RPMI7951 (cell line): ENCODE measurements around the gene SYTL2. TPM values are rescaled to one million over a fixed set of nuclear protein-coding genes. Genes with fewer than 3 reads are reported as not detected.
A peak's percentile ranks its signal among the peaks of the same experiment; 100 is the strongest.

Source experiments
- DNase-seq: peaks from one replicate; pipeline ENCODE4 v3.0.0-alpha.2; 2012; ENCODE audit warnings: low read depth
- total RNA-seq: library from RNA; depleted of rRNA; stranded (reverse); fragments of >200 nt; shearing (Covaris generic); gene quantifications from 2 replicates; pipeline ENCODE4 v1.2.3, GENCODE V29; 2014

SYTL2 gene
- total RNA-seq, 1 experiment from 2014 or later: 66.0 TPM

GRCh38 chr11:85732965-85733364 is 78.0 kb downstream of the SYTL2 start:
- no peak for DNase-seq

- no peak for DNase-seq
Observed at GRCh38 chr11:85726381-85726780, 84.6 kb downstream of the SYTL2 start.

GRCh38 chr11:85725510-85726258 is 85.3 kb downstream of the SYTL2 start:
- DNase-seq: peak; percentile 96

GRCh38 chr11:85724748-85725465 is 86.0 kb downstream of the SYTL2 start:
- no peak for DNase-seq

GRCh38 chr11:85723088-85723487 is 87.9 kb downstream of the SYTL2 start:
- DNase-seq: no peak

GRCh38 chr11:85721191-85721590 is 89.8 kb downstream of the SYTL2 start:
- no peak for DNase-seq

GRCh38 chr11:85718991-85719807 is 91.7 kb downstream of the SYTL2 start:
- peak; percentile 99 for DNase-seq

GRCh38 chr11:85718126-85718943 is 92.6 kb downstream of the SYTL2 start:
- DNase-seq: peak; percentile 5

GRCh38 chr11:85717429-85717828 is 93.5 kb downstream of the SYTL2 start:
- no peak for DNase-seq

GRCh38 chr11:85712953-85713352 is 98.0 kb downstream of the SYTL2 start:
- peak; percentile 28 for DNase-seq

- no peak for DNase-seq
Observed at GRCh38 chr11:85710917-85711316, 100.0 kb downstream of the SYTL2 start.

- DNase-seq: no peak
Observed at GRCh38 chr11:85709941-85710702, 100.8 kb downstream of the SYTL2 start.

GRCh38 chr11:85705800-85706199 is 105.1 kb downstream of the SYTL2 start:
- no peak for DNase-seq

- DNase-seq: no peak
Observed at GRCh38 chr11:85704967-85705366, 106.0 kb downstream of the SYTL2 start.

GRCh38 chr11:85699957-85700741 is 110.8 kb downstream of the SYTL2 start:
- no peak for DNase-seq

- no peak for DNase-seq
Observed at GRCh38 chr11:85698195-85698594, 112.7 kb downstream of the SYTL2 start.

- DNase-seq: no peak
Observed at GRCh38 chr11:85697747-85698146, 113.2 kb downstream of the SYTL2 start.

- no peak for DNase-seq
Observed at GRCh38 chr11:85695546-85695945, 115.4 kb downstream of the SYTL2 start.

GRCh38 chr11:85694385-85694980 is 116.5 kb downstream of the SYTL2 start:
- peak; percentile 48 for DNase-seq
